H9 (cell line): ENCODE data around the gene MARCHF6. TPM values are rescaled to one million over a fixed set of nuclear protein-coding genes. Genes with fewer than 3 reads are reported as not detected.

Experiments used
- DNase-seq: peaks from one replicate; pipeline ENCODE4 v3.0.0-alpha.2; 2017
- H2AFZ ChIP-seq: one replicate; pipeline ENCODE4 v1.6.1; 2013; ENCODE audit warnings: mild to moderate bottlenecking, low read length, control low read depth, moderate library complexity
- H2AK5ac ChIP-seq: 2 replicates; pipeline ENCODE4 v1.6.1; 2013; ENCODE audit warnings: low read length, control low read depth, mixed read lengths; ENCODE audit not compliant: insufficient read length
- H2BK120ac ChIP-seq: one replicate; pipeline ENCODE4 v1.6.1; 2013; ENCODE audit warnings: low read depth, mild to moderate bottlenecking, low read length, control low read depth, inconsistent platforms; ENCODE audit not compliant: poor library complexity, severe bottlenecking
- H2BK12ac ChIP-seq: 2 replicates; pipeline ENCODE4 v1.6.1; 2013; ENCODE audit warnings: low read length, control low read depth, mixed read lengths, low read depth; ENCODE audit not compliant: insufficient read length
- H2BK15ac ChIP-seq: 2 replicates; pipeline ENCODE4 v1.6.1; 2013; ENCODE audit warnings: low read depth, low read length, control low read depth
- H2BK20ac ChIP-seq: one replicate; pipeline ENCODE4 v1.6.1; 2013; ENCODE audit warnings: low read depth, mild to moderate bottlenecking, low read length, control low read depth, inconsistent platforms; ENCODE audit not compliant: poor library complexity, severe bottlenecking
- H2BK5ac ChIP-seq: 2 replicates; pipeline ENCODE4 v1.6.1; 2013; ENCODE audit warnings: low read length, control low read depth, mixed read lengths; ENCODE audit not compliant: insufficient read length
- H3K14ac ChIP-seq: 2 replicates; pipeline ENCODE4 v1.6.1; 2013; ENCODE audit warnings: low read length, control low read depth; ENCODE audit not compliant: insufficient read depth
- H3K18ac ChIP-seq: 2 replicates; pipeline ENCODE4 v1.6.1; 2013; ENCODE audit warnings: low read depth, mild to moderate bottlenecking, mixed read lengths, low read length, control low read depth; ENCODE audit not compliant: insufficient read length
- H3K23ac ChIP-seq: 2 replicates; pipeline ENCODE4 v1.6.1; 2013; ENCODE audit warnings: low read length, control low read depth, mixed read lengths, low read depth; ENCODE audit not compliant: insufficient read length
- H3K23me2 ChIP-seq: 2 replicates; pipeline ENCODE4 v1.6.1; 2013; ENCODE audit warnings: low read depth, mild to moderate bottlenecking, mixed read lengths, low read length, control low read depth; ENCODE audit not compliant: insufficient read length, poor library complexity, severe bottlenecking
- H3K27ac ChIP-seq: 2 replicates; pipeline ENCODE4 v1.5.1; 2013; ENCODE audit warnings: low read length, control low read depth, mixed read lengths, low read depth; ENCODE audit not compliant: insufficient read length
- H3K27me3 ChIP-seq: 2 replicates; pipeline ENCODE4 v1.6.1; 2013; ENCODE audit warnings: low read length, control low read depth, inconsistent platforms; ENCODE audit not compliant: insufficient read depth
- H3K4ac ChIP-seq: 2 replicates; pipeline ENCODE4 v1.6.1; 2013; ENCODE audit warnings: low read depth, mild to moderate bottlenecking, control low read depth, inconsistent platforms, low read length, moderate library complexity
- H3K4me1 ChIP-seq: 2 replicates; pipeline ENCODE4 v1.6.1; 2013; ENCODE audit warnings: low read length, control low read depth, inconsistent platforms; ENCODE audit not compliant: insufficient read depth
- H3K4me2 ChIP-seq: 2 replicates; pipeline ENCODE4 v1.6.1; 2013; ENCODE audit warnings: low read length, control low read depth, mixed read lengths; ENCODE audit not compliant: insufficient read length, insufficient read depth
- H3K56ac ChIP-seq: 2 replicates; pipeline ENCODE4 v1.6.1; 2013; ENCODE audit warnings: low read depth, mild to moderate bottlenecking, mixed read lengths, low read length, control low read depth; ENCODE audit not compliant: insufficient read length
- H3K79me1 ChIP-seq: 2 replicates; pipeline ENCODE4 v1.6.1; 2013; ENCODE audit warnings: low read depth, mild to moderate bottlenecking, moderate library complexity, low read length, control low read depth, inconsistent platforms; ENCODE audit not compliant: insufficient read depth, poor library complexity, severe bottlenecking
- H3K79me2 ChIP-seq: 2 replicates; pipeline ENCODE4 v1.6.1; 2013; ENCODE audit warnings: low read length, control low read depth, inconsistent platforms; ENCODE audit not compliant: insufficient read depth
- H3K9ac ChIP-seq: 2 replicates; pipeline ENCODE4 v1.6.1; 2013; ENCODE audit warnings: low read length, control low read depth, mixed read lengths; ENCODE audit not compliant: insufficient read length; ENCODE audit errors: extremely low read depth
- H3K9me3 ChIP-seq: one replicate; pipeline ENCODE4 v1.6.1; 2013; ENCODE audit warnings: low read depth, low read length, inconsistent platforms; ENCODE audit not compliant: control insufficient read depth
- H3T11ph ChIP-seq: one replicate; pipeline ENCODE4 v1.6.1; 2013; ENCODE audit warnings: mild to moderate bottlenecking, low read length, control low read depth, inconsistent platforms
- H4K20me1 ChIP-seq: one replicate; pipeline ENCODE4 v1.6.1; 2013; ENCODE audit not compliant: control insufficient read depth, insufficient read length, insufficient read depth
- H4K5ac ChIP-seq: 2 replicates; pipeline ENCODE4 v1.6.1; 2013; ENCODE audit warnings: low read depth, mild to moderate bottlenecking, mixed read lengths, low read length, control low read depth; ENCODE audit not compliant: insufficient read length
- H4K8ac ChIP-seq: replicated peaks from 2 replicates; pipeline ENCODE4 v1.6.1; 2013; ENCODE audit warnings: low read length, control low read depth, mixed read lengths, low read depth; ENCODE audit not compliant: insufficient read length
- H4K91ac ChIP-seq: 2 replicates; pipeline ENCODE4 v1.6.1; 2013; ENCODE audit warnings: low read depth, mild to moderate bottlenecking, moderate library complexity, mixed read lengths, low read length, control low read depth; ENCODE audit not compliant: insufficient read length
- H3K27ac Mint-ChIP-seq, 3 experiments: 2 replicates in 2 of 3; 3 replicates in 1 of 3; pipeline ENCODE4 v1.8.0; 2020 to 2021; ENCODE audit warnings: mixed read lengths in 3 of 3, mild to moderate bottlenecking in 1 of 3, moderate library complexity in 1 of 3
- H3K27me3 Mint-ChIP-seq: 2 replicates; pipeline ENCODE4 v1.8.0; 2021; ENCODE audit warnings: low read depth, mild to moderate bottlenecking, moderate library complexity, mixed read lengths
- H3K36me3 Mint-ChIP-seq, 3 experiments: 2 replicates in 2 of 3; 3 replicates in 1 of 3; pipeline ENCODE4 v1.8.0; 2020 to 2021; ENCODE audit warnings: low read depth in 3 of 3, mixed read lengths in 3 of 3; ENCODE audit not compliant: insufficient read depth in 1 of 3
- H3K4me1 Mint-ChIP-seq, 2 experiments: 2 replicates each; pipeline ENCODE4 v1.8.0; 2020; ENCODE audit warnings: mixed read lengths in 2 of 2
- H3K4me3 Mint-ChIP-seq, 2 experiments: 2 replicates in 1 of 2; 3 replicates in 1 of 2; pipeline ENCODE4 v1.8.0; 2020 to 2021; ENCODE audit warnings: mild to moderate bottlenecking in 2 of 2, mixed read lengths in 2 of 2, moderate library complexity in 1 of 2
- H3K9me3 Mint-ChIP-seq, 2 experiments: 2 replicates in 1 of 2; 3 replicates in 1 of 2; pipeline ENCODE4 v1.8.0; 2020; ENCODE audit warnings: mild to moderate bottlenecking in 2 of 2, mixed read lengths in 2 of 2, moderate library complexity in 1 of 2
- CTCF ChIP-seq: fragments of 200-600 bp; sonication (generic); conservative IDR thresholded peaks from 3 replicates; pipeline ENCODE4 v1.8.0; 2021; ENCODE audit warnings: antibody characterized with exemption, mild to moderate bottlenecking
- WGBS: extraction: QIAGEN DNeasy Blood & Tissue Kit; methylation state at CpG from one replicate; pipeline ENCODE4 v1.1.7; 2013; ENCODE audit warnings: missing lambda C conversion rate, low lambda C conversion rate, mixed read lengths; ENCODE audit not compliant: insufficient read length; ENCODE audit errors: extremely low coverage; 5-methylcytosine and 5-hydroxymethylcytosine counted together
- total RNA-seq: library from RNA; stranded (reverse); gene quantifications from 2 replicates; pipeline ENCODE4 v1.2.1, GENCODE V29; 2021

MARCHF6 gene
- total RNA-seq, 1 experiment from 2014 or later, result 118 TPM

- Histone ChIP-seq H2BK20ac (no peak overlapping the region), H3K9me3 (no peaks in the 10 kb centered on the region), H3K23me2 (peaks cover 1% of the 10 kb centered on the region), H3K27me3 (no peaks in the 10 kb centered on the region), H2AK5ac (no peak overlapping the region), H3K56ac (no peak overlapping the region), H3K79me2 (no peaks in the 10 kb centered on the region), H3K4ac (no peak overlapping the region), H2BK15ac (no peak overlapping the region), H3K4me2 (no peak overlapping the region), H3K23ac (no peak overlapping the region), H3K79me1 (no peaks in the 10 kb centered on the region), H2BK5ac (no peak overlapping the region), H3K9ac (no peak overlapping the region), H2BK120ac (no peak overlapping the region), H2AFZ (no peak overlapping the region), H3K18ac (no peak overlapping the region), H4K20me1 (no peaks in the 10 kb centered on the region), H4K91ac (no peak overlapping the region), H4K5ac (no peak overlapping the region), H4K8ac (no peak overlapping the region), H3K14ac (no peak overlapping the region), H3K4me1 (no peaks in the 10 kb centered on the region), H3K27ac (no peak overlapping the region), H2BK12ac (no peak overlapping the region), H3T11ph (no peak overlapping the region)
- peaks cover 0 to under 1% of the 10 kb centered on the region in 2 experiments; a peak in 1 of 4 replicates for H3K4me1 Mint-ChIP-seq
- H3K27ac Mint-ChIP-seq, result no peak overlapping the region
- H3K9me3 Mint-ChIP-seq, result no peaks in the 10 kb centered on the region; a peak in 1 of 5 replicates
- no CpG with 5 or more reads among the region's 1 CpG for WGBS
- no peak for TF ChIP-seq CTCF
- no peak for DNase-seq
- H3K27me3 Mint-ChIP-seq, result no peaks in the 10 kb centered on the region
- peaks cover 31 to 65% (median 64%) of the 10 kb centered on the region in 3 experiments; a peak in 6 of 7 replicates for H3K36me3 Mint-ChIP-seq
- no peak overlapping the region for H3K4me3 Mint-ChIP-seq
Measured at GRCh38 chr5:10401498-10401897, 48.0 kb downstream of the MARCHF6 start.

Other genes starting within 250 kb of the MARCHF6 start
- gene ATPSCKMT, start 103.8 kb upstream of the MARCHF6 start, total RNA-seq, result 10.5 and 11.0 TPM in 2 replicates
- 530 and 532 TPM in 2 replicates for gene CCT5, start 103.4 kb upstream of the MARCHF6 start, total RNA-seq
- 12.2 and 12.6 TPM in 2 replicates for gene CMBL, start 45.8 kb upstream of the MARCHF6 start, total RNA-seq
- 0.37 TPM in 1 of 2 replicates, not detected in the other for gene ROPN1L, start 88.2 kb downstream of the MARCHF6 start, total RNA-seq
- 6.9 and 7.1 TPM in 2 replicates for gene ANKRD33B, start 210.4 kb downstream of the MARCHF6 start, total RNA-seq